Measurements from ENCODE around the gene TRUB2. TPM values are rescaled to one million over a fixed set of nuclear protein-coding genes. Genes with fewer than 3 reads are reported as not detected.

Gene TRUB2
- total RNA-seq, 2 experiments from 2014 or later = 29.7 to 30.3 TPM

DNA sequence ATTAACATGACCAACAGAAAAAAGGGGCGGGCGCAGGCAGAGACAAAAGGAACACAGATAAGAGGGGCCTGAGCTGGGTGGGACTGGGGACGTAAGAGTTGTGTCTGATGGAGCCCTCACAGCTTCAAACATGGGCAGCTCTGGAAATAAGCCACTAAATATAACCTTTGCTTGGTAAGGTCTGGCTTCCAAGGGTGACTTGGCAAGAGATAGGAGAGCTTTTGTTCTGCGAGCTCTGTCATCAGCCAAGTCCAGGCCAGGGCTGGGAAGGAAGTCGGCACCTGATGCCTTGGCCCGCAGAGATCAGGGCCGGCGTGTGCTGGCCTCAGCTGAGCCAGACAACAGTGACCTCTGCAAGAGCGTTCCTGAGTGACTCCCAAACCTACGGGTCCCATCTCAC, 11.8 kb downstream of the TRUB2 start:
- Histone ChIP-seq H3K9me3 (ENCODE audit: low read length) (no peaks in the 10 kb centered on the region), H3K9me2 (ENCODE audit: insufficient read depth, low read length) (no peaks in the 10 kb centered on the region), H3K4me1 (ENCODE audit: insufficient read depth, low read length, poor library complexity, severe bottlenecking) (no peaks in the 10 kb centered on the region), H3K36me3 (ENCODE audit: insufficient read depth, low read length) (peaks cover 49% of the 10 kb centered on the region), H3K4me3 (ENCODE audit: low read depth, low read length, poor library complexity, severe bottlenecking) (no peak overlapping the region), H3K4me2 (ENCODE audit: low read length) (no peak overlapping the region), H3K79me2 (ENCODE audit: insufficient read depth, low read depth, low read length) (no peaks in the 10 kb centered on the region), H4K20me1 (ENCODE audit: insufficient read depth, low read length) (no peaks in the 10 kb centered on the region), H3K27ac (ENCODE audit: low read depth, low read length, poor library complexity, severe bottlenecking) (no peak overlapping the region), H2AFZ (ENCODE audit: low read length) (no peak overlapping the region)
- no TSS peak for BruUV-seq (replicated peaks)
- POLR2A ChIA-PET = no interaction called here
- intact Hi-C loops (cut with micrococcal nuclease; ENCODE audit: unreplicated experiment) = no loop called here
- CTCF ChIA-PET (ENCODE audit: unreplicated experiment) = no interaction called here
- TF ChIP-seq CTCF (conservative IDR thresholded peaks at IDR 0.05; ENCODE audit: low read length) = no peak
- TF ChIP-seq EZH2phosphoT487 (IDR thresholded peaks at IDR 0.05; ENCODE audit: borderline replicate concordance, low read depth, low read length) = no peak
- DNase-seq (ENCODE audit: low spot score) = no peak

- ChIA-PET POLR2A (interaction anchor here (0.7 kb wide), 1 partner anchor 1244 kb away, joined by 3 read pairs; no protein-coding TSS in a partner anchor), CTCF (ENCODE audit: unreplicated experiment) (no interaction called here)
These were observed 12.7 kb downstream of the TRUB2 start for GRCh38 chr9:128309551-128309950.

DNA sequence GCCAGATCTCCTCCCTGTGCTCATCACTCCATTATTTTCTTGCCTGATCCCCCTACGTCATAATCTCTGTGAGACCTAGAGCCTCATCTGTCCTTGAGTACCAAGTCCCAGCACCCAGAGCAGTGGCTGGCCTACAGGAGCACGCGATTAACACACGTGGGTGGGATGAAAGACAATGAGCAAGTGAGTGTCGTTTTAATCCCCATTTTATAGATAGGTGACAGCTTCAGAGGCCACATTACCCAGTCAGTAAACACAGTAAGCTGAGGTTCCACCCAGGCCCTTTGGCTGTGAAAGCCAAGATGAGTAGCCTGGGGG, 17.3 kb downstream of the TRUB2 start:
- H3K27ac ChIP-seq (ENCODE audit: low read depth, low read length, poor library complexity, severe bottlenecking) = no peak overlapping the region
- no peaks in the 10 kb centered on the region for H3K79me2 ChIP-seq (ENCODE audit: insufficient read depth, low read depth, low read length)
- ChIA-PET CTCF (ENCODE audit: unreplicated experiment) (no interaction called here), POLR2A (interaction anchor here (1.3 kb wide), 1 partner anchor 29 kb away, joined by 3 read pairs; the partner anchor contains the start of genes GOLGA2 and SWI5)
- DNase-seq (ENCODE audit: low spot score) = no peak
- H3K4me2 ChIP-seq (ENCODE audit: low read length) = no peak overlapping the region
- no peak overlapping the region for H3K4me3 ChIP-seq (ENCODE audit: low read depth, low read length, poor library complexity, severe bottlenecking)
- H3K36me3 ChIP-seq (ENCODE audit: insufficient read depth, low read length) = peaks cover 17% of the 10 kb centered on the region
- intact Hi-C loops (cut with micrococcal nuclease; ENCODE audit: unreplicated experiment) = no loop called here
- H3K9me2 ChIP-seq (ENCODE audit: insufficient read depth, low read length) = no peaks in the 10 kb centered on the region
- no peaks in the 10 kb centered on the region for H3K4me1 ChIP-seq (ENCODE audit: insufficient read depth, low read length, poor library complexity, severe bottlenecking)
- H2AFZ ChIP-seq (ENCODE audit: low read length) = no peak overlapping the region
- no peaks in the 10 kb centered on the region for H3K9me3 ChIP-seq (ENCODE audit: low read length)
- H4K20me1 ChIP-seq (ENCODE audit: insufficient read depth, low read length) = no peaks in the 10 kb centered on the region
- BruUV-seq (replicated peaks) = no TSS peak
- TF ChIP-seq CTCF (conservative IDR thresholded peaks at IDR 0.05; ENCODE audit: low read length) (no peak), EZH2phosphoT487 (IDR thresholded peaks at IDR 0.05; ENCODE audit: borderline replicate concordance, low read depth, low read length) (no peak)

More at GRCh38 chr9:128309551-128309950, 12.7 kb downstream of the TRUB2 start:
- BruUV-seq (replicated peaks) = no TSS peak
- intact Hi-C loops (cut with micrococcal nuclease; ENCODE audit: unreplicated experiment) = no loop called here
- no peak for DNase-seq (ENCODE audit: low spot score)
- H4K20me1 ChIP-seq (ENCODE audit: insufficient read depth, low read length) = no peaks in the 10 kb centered on the region
- peaks cover 41% of the 10 kb centered on the region for H3K36me3 ChIP-seq (ENCODE audit: insufficient read depth, low read length)
- H3K4me1 ChIP-seq (ENCODE audit: insufficient read depth, low read length, poor library complexity, severe bottlenecking) = no peaks in the 10 kb centered on the region
- H3K4me3 ChIP-seq (ENCODE audit: low read depth, low read length, poor library complexity, severe bottlenecking) = no peak overlapping the region
- no peak overlapping the region for H3K27ac ChIP-seq (ENCODE audit: low read depth, low read length, poor library complexity, severe bottlenecking)
- no peaks in the 10 kb centered on the region for H3K9me2 ChIP-seq (ENCODE audit: insufficient read depth, low read length)
- TF ChIP-seq EZH2phosphoT487 (IDR thresholded peaks at IDR 0.05; ENCODE audit: borderline replicate concordance, low read depth, low read length) = no peak
- no peak for TF ChIP-seq CTCF (conservative IDR thresholded peaks at IDR 0.05; ENCODE audit: low read length)
- H3K9me3 ChIP-seq (ENCODE audit: low read length) = no peaks in the 10 kb centered on the region
- no peak overlapping the region for H3K4me2 ChIP-seq (ENCODE audit: low read length)
- H2AFZ ChIP-seq (ENCODE audit: low read length) = no peak overlapping the region
- no peaks in the 10 kb centered on the region for H3K79me2 ChIP-seq (ENCODE audit: insufficient read depth, low read depth, low read length)
